HL-60 (cell line): ENCODE results near the gene KCNAB1.

Source experiments
- DNase-seq, 2 experiments: peaks; one replicate each; pipeline ENCODE4 v3.0.0-alpha.2; 2010 to 2020; ENCODE audit warnings: low read depth in 1 of 2, low spot score in 1 of 2
- H3K27ac ChIP-seq: fragments of 250-450 bp; sonication (Bioruptor Pico); replicated peaks from 2 replicates; pipeline ENCODE4 v1.5.1; 2020; ENCODE audit warnings: mild to moderate bottlenecking, moderate library complexity
- H3K27me3 ChIP-seq: fragments of 250-450 bp; sonication (Bioruptor Pico); 2 replicates; pipeline ENCODE4 v1.5.1; 2021; ENCODE audit warnings: mild to moderate bottlenecking, moderate library complexity; ENCODE audit not compliant: insufficient read depth, poor library complexity, severe bottlenecking
- H3K4me3 ChIP-seq: replicated peaks from 2 replicates; pipeline ENCODE4 v1.5.1; 2011; ENCODE audit warnings: mild to moderate bottlenecking, control low read depth, low read length; ENCODE audit not compliant: insufficient read depth
- GABPA ChIP-seq: IDR thresholded peaks from 2 replicates; pipeline ENCODE4 v1.6.1; 2012; ENCODE audit warnings: low read depth
- POLR2AphosphoS5 ChIP-seq: IDR thresholded peaks from 2 replicates; pipeline ENCODE4 v1.6.1; 2012; ENCODE audit warnings: low read depth
- REST ChIP-seq: IDR thresholded peaks from 2 replicates; pipeline ENCODE4 v1.6.1; 2012; ENCODE audit warnings: low read depth; ENCODE audit not compliant: insufficient replicate concordance
- SPI1 ChIP-seq: IDR thresholded peaks from 2 replicates; pipeline ENCODE4 v1.6.1; 2012; ENCODE audit warnings: low read depth, mild to moderate bottlenecking, borderline replicate concordance
- TF ChIP-seq, protein P1 (sequence below): IDR thresholded peaks from one replicate; pipeline ENCODE4 v1.5.1; 2011; ENCODE audit warnings: low read length, control low read depth, inconsistent platforms; ENCODE audit not compliant: insufficient read depth

Gene KCNAB1

GRCh38 chr3:156215751-156216150 lies 95.4 kb downstream of the KCNAB1 start:
- TF ChIP-seq SPI1 (no peak), POLR2AphosphoS5 (no peak), REST (no peak), GABPA (no peak)
- TF ChIP-seq, protein P1, sequence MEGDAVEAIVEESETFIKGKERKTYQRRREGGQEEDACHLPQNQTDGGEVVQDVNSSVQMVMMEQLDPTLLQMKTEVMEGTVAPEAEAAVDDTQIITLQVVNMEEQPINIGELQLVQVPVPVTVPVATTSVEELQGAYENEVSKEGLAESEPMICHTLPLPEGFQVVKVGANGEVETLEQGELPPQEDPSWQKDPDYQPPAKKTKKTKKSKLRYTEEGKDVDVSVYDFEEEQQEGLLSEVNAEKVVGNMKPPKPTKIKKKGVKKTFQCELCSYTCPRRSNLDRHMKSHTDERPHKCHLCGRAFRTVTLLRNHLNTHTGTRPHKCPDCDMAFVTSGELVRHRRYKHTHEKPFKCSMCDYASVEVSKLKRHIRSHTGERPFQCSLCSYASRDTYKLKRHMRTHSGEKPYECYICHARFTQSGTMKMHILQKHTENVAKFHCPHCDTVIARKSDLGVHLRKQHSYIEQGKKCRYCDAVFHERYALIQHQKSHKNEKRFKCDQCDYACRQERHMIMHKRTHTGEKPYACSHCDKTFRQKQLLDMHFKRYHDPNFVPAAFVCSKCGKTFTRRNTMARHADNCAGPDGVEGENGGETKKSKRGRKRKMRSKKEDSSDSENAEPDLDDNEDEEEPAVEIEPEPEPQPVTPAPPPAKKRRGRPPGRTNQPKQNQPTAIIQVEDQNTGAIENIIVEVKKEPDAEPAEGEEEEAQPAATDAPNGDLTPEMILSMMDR: no peak
- Histone ChIP-seq H3K4me3 (no peak overlapping the region), H3K27me3 (no peaks in the 10 kb centered on the region), H3K27ac (no peak overlapping the region)
- no peak for DNase-seq

DNA sequence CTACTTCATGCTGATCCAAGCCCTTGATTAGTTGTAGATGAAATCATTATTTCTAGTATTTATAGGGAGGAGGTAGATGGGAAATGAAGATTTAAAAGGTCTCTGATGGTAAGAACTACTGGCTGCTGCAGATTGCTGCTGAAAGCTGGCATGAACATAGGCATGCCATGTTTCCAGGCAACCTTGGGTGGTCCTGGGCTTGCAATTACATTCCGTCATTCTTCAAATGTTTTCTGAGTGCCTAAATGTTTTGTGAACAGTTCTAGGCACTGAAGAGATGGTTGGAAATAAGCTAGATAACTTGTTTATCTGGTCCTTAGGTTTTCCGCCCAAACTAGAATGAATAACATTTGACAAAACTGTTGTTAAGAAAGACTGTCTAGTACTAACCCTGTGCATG lies 95.8 kb downstream of the KCNAB1 start:
- Histone ChIP-seq H3K27me3 (no peaks in the 10 kb centered on the region), H3K27ac (no peak overlapping the region), H3K4me3 (no peak overlapping the region)
- TF ChIP-seq POLR2AphosphoS5 (no peak), REST (no peak), SPI1 (no peak), GABPA (no peak)
- TF ChIP-seq, protein P1: no peak
- DNase-seq: no peak

DNA sequence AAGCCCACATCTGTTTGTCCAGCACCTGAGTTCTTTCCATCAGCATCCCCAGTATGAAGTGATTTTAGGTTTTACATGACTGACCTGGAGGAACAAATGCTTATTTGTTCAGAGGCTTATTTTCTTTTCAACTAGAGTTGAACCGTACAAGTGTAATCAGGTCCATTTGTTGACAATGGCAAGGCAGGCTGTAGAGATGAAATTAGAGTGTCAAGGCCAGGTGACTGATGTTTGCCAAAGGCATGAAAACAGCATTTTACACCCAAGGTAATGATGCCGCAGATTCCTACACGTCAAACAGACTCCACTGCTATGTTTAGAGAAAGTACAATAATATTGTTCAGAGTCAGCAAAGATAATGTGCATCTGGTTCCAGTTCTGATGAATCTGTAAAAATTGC lies 96.5 kb downstream of the KCNAB1 start:
- H3K4me3 ChIP-seq: no peak overlapping the region
- TF ChIP-seq GABPA (no peak), REST (no peak), POLR2AphosphoS5 (no peak), SPI1 (no peak)
- TF ChIP-seq, protein P1: no peak
- no peak for DNase-seq
- no peak overlapping the region for H3K27ac ChIP-seq
- no peaks in the 10 kb centered on the region for H3K27me3 ChIP-seq
